DOHH2 (cell line): Measurements from ENCODE around the gene TUBB2B.

Source experiments
- EZH2phosphoT487 ChIP-seq: fragments of 200-600 bp; sonication (generic); IDR thresholded peaks from 2 replicates; pipeline ENCODE4 v1.6.1; 2017; ENCODE audit warnings: borderline replicate concordance, mild to moderate bottlenecking, antibody characterized with exemption, low read length, moderate library complexity, mixed read lengths
- TF ChIP-seq, protein P1 (sequence below): fragments of 200-600 bp; sonication (generic); IDR thresholded peaks from one replicate; pipeline ENCODE4 v1.5.1; 2014; ENCODE audit warnings: antibody characterized with exemption, mild to moderate bottlenecking, low read depth, low read length; ENCODE audit not compliant: poor library complexity, severe bottlenecking

DNA sequence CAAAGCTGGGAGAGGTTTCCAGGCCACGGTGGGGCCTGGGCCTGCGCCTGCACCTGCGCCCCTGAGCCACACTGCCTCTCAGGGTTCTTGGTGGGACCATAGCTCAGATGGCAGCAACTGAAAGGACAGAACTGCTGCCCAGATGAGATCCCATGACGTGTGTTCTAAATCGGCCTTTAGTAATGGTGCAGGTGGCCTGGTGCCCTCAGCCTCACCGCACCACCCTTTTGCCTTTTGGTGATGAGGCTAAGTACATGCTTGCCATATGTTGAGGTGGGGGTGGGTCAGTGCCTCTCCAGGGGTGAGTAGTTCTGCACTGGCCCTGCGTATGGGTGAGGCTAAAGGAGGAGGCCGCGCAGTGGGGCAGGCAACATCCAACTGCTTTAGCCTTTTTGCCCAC lies 38.7 kb upstream of the TUBB2B start:
- TF ChIP-seq, protein P1, sequence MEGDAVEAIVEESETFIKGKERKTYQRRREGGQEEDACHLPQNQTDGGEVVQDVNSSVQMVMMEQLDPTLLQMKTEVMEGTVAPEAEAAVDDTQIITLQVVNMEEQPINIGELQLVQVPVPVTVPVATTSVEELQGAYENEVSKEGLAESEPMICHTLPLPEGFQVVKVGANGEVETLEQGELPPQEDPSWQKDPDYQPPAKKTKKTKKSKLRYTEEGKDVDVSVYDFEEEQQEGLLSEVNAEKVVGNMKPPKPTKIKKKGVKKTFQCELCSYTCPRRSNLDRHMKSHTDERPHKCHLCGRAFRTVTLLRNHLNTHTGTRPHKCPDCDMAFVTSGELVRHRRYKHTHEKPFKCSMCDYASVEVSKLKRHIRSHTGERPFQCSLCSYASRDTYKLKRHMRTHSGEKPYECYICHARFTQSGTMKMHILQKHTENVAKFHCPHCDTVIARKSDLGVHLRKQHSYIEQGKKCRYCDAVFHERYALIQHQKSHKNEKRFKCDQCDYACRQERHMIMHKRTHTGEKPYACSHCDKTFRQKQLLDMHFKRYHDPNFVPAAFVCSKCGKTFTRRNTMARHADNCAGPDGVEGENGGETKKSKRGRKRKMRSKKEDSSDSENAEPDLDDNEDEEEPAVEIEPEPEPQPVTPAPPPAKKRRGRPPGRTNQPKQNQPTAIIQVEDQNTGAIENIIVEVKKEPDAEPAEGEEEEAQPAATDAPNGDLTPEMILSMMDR = no peak
- TF ChIP-seq EZH2phosphoT487 = no peak
